KOPT-K1 (cell line): ENCODE measurements around the gene MTSS2.
A peak's percentile ranks its signal among the peaks of the same experiment; 100 is the strongest.

Experiments
- H3K27ac ChIP-seq: fragments of 200-600 bp; sonication (generic); 2 replicates; pipeline ENCODE4 v1.5.1; 2016; ENCODE audit warnings: antibody characterized with exemption, mild to moderate bottlenecking, low read depth, low read length; ENCODE audit not compliant: poor library complexity, severe bottlenecking
- H3K36me3 ChIP-seq: fragments of 200-600 bp; sonication (generic); 2 replicates; pipeline ENCODE4 v1.5.1; 2017; ENCODE audit warnings: antibody characterized with exemption, mild to moderate bottlenecking, low read length, moderate library complexity; ENCODE audit not compliant: insufficient read depth
- H3K9me3 ChIP-seq: fragments of 200-600 bp; sonication (generic); 2 replicates; pipeline ENCODE4 v1.5.1; 2017; ENCODE audit warnings: antibody characterized with exemption, low read length, mild to moderate bottlenecking; ENCODE audit not compliant: insufficient read depth, poor library complexity, severe bottlenecking

MTSS2 gene

GRCh38 chr16:70688246-70688742 is 2.4 kb upstream of the MTSS2 start:
- Histone ChIP-seq H3K27ac (no peak overlapping the region), H3K36me3 (no peaks in the 10 kb centered on the region), H3K9me3 (no peaks in the 10 kb centered on the region)

DNA sequence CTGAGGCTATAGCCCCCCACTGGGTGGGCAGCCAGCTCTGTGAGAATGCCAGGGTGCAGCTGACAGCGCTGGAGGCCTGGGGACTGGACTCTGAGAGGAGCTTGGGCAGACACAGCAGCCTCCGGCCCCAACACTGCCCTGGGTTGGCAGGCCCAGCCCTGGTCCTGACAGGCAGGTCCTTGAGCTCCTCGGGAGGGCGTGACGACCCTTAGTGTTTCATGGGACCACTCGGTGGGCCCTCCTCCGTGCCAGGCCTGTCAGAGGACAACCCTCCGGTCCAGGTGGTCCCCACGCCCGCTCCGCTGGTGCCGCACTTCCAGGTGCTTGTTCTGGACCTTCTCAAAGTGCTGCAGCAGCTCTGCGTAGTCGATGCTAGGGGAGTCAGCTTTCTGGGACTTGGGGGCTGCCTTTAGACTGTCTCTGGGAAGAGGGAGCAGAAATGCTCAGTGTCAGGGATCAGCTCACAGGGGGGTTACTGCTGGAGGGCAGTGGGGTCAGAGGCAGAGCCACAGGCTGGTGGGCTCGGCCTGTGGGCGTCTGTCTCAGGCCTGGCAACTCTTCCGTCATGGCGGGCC is 1.9 kb upstream of the MTSS2 start:
- Histone ChIP-seq H3K27ac (no peak overlapping the region), H3K9me3 (no peaks in the 10 kb centered on the region), H3K36me3 (no peaks in the 10 kb centered on the region)

- H3K27ac ChIP-seq = no peak overlapping the region
Measured at GRCh38 chr16:70687102-70687511, 1.3 kb upstream of the MTSS2 start.

DNA sequence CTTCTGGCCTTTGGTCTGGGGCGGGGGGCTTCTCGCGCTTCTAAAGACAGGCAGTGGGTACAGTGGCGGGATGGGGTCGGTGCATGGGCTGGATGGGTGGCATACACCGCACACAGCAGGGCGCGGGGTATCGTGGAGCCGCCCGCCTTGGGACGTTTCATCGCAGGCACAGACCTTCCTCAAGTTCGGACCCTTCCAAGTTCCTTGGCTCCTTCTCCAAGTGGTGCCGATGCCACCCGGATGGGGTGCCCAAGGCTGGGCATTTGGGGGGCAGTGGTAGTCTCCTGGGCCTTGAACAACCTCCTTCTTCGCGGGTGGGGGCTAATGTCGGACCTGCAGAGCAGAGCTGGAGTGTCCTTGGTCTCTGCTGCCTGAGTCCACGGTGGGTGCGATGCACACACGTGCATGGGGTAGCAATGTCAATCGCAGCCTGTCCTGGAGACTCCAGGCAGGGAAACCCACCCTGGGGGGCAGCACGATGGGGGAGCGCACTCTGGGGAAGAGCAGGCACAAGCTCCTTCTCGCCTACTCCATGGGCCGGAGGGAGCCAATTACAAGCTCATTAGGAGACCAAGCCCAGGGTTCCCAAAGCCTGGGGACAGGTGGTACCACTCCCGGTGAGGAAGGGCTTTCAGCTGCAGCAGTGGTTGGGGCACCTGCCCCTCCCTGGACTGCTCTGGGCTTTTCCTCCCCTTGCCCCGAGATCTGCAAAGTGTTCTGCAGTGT is 686 bp upstream of the MTSS2 start:
- Histone ChIP-seq H3K27ac (no peak overlapping the region), H3K36me3 (no peaks in the 10 kb centered on the region), H3K9me3 (no peaks in the 10 kb centered on the region)

More at GRCh38 chr16:70687102-70687511, 1.3 kb upstream of the MTSS2 start:
- Histone ChIP-seq H3K36me3 (no peaks in the 10 kb centered on the region), H3K9me3 (no peaks in the 10 kb centered on the region)

- H3K27ac ChIP-seq = peak overlapping the region; percentile 23
- H3K36me3 ChIP-seq = no peaks in the 10 kb centered on the region
- no peaks in the 10 kb centered on the region for H3K9me3 ChIP-seq
Measured at GRCh38 chr16:70685061-70685937, 554 bp downstream of the MTSS2 start.

GRCh38 chr16:70684146-70685060 is 1.4 kb downstream of the MTSS2 start:
- H3K9me3 ChIP-seq = no peaks in the 10 kb centered on the region
- H3K36me3 ChIP-seq = no peaks in the 10 kb centered on the region
- H3K27ac ChIP-seq = no peak overlapping the region

- Histone ChIP-seq H3K9me3 (no peaks in the 10 kb centered on the region), H3K27ac (no peak overlapping the region), H3K36me3 (no peaks in the 10 kb centered on the region; the same call in 1 of the 2 replicates)
Measured at GRCh38 chr16:70683146-70683944, 2.5 kb downstream of the MTSS2 start.

DNA sequence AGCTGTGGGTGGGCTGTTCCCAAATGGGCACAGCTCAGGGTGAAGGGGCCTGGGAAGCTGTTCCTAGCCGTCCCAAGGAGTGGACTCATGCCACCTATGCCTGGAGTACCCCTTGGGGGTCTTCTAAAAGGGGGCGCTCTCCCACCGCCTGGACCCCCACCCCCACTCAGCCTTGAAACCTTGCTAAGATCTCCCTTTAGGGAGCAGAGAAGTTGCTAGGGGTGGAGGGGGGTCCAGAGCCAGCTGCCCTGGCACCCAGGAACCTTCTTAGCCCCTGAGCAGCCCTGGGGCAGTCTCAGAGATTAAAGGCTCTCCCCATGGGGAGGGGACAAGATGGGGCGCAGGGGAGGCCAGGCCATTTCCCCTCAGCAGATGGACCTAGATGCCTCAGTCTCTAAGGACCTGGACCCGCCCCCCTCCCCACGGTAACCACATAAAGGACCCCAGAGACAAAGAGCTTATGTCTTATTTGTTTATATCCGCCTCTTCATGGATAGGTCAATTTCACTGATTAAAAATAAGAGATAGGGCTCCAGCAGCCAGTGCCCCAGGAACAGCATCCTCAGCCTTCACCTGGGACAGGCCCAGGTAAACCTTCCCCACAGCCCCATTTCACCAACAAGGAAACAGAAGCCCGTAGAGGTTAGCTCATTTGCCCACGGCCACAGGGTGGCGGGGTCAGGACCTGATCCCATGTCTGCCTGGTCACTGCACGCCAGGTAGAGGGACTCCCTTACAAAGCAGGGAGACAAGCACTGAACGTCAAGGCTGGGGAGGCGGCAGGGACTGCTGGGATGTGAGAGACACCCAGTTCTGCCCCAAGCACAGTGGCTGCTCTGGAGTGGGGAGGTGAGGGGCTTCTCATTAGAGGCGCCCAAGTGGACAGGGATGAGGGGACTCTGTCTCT is 3.4 kb downstream of the MTSS2 start:
- no peak overlapping the region for H3K27ac ChIP-seq
- H3K36me3 ChIP-seq = no peaks in the 10 kb centered on the region; the same call in 1 of the 2 replicates
- H3K9me3 ChIP-seq = no peaks in the 10 kb centered on the region

GRCh38 chr16:70681382-70682238 is 4.2 kb downstream of the MTSS2 start:
- Histone ChIP-seq H3K9me3 (no peaks in the 10 kb centered on the region), H3K27ac (no peak overlapping the region), H3K36me3 (peaks cover 1% of the 10 kb centered on the region; the same call in 1 of the 2 replicates)

DNA sequence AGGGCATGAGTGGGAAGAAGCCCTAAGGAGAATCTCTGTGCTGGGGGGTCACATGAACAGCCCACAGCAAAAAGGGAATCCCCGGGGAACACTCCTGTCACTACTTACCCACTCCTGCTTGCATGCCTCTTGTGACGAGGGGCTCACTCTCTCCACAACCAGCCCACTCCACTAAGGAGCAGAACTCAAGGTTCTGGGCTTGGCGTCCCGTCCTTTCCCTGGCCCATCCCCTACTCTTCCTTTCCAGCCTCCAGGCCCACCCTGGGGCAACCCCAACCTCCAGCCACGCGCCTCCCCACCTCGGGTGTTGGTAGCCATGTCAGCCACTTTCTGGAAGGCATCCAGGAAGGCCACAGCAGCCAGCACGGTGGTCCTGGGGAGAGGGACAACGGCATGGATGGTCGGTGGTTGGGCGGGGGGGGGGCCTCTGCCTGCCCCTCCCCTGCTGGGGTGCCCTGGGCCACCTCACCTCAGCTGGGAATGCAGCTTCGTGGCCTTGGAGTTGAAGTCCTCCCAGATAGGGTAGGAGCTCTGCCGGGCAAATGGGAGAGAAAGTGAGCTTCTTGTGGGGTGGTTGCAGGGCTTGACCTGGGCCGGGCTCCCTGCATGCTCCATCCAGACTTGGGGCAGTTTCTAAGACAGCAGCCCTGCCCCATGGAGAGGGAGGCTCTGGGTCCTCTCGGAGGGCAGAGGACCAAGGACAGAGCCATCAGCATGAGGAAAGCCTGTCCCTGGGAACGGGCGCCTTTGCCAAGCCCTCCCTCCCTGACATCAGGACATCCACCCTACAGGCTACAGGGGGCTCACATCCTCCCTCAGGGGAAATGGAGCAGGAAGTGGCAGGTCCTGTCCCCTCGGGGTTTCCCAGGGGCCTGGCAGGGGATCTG is 5.1 kb downstream of the MTSS2 start:
- Histone ChIP-seq H3K27ac (no peak overlapping the region), H3K9me3 (no peaks in the 10 kb centered on the region), H3K36me3 (peaks cover 9% of the 10 kb centered on the region; the same call in 1 of the 2 replicates)

DNA sequence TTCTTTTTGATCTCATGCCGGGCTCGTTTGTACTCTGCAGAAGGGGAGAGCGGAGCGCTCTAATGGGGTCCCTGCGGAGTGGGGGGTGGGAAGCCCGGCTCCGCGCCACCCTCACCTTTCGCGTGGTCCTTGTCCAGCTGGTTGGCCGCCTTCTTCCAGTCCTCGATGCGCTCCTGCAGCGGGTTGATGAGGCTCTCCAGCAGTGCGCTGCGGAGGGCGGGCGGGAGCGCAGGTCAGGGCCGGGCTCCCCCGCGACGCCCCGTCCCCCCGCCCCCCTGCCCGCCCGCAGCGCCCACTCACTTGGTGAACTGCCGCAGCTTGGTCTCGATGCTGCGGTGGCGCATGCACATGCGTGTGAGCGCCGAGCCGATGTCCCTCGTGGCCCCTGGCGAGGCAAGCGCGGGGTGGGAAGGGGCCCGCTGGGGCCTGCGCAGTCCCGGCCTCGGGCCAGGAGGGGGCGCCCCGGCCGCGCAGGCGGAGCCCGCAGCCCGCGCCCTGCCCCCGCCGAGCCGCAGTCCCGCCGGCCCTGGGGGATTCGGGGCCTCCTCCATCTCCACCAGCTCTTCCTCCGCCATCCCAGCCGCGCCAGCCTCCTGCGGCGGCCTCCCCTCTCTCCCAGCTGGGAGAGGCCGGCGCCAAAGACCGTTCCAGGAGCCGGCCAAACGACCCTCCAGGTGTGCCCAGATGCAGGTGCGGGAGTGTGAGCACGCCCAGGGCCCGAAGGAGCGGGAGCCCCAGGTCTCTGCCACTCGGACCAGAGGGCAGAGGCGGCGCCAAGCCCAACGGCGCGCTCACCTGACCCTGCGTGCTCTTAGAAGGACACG is 6.0 kb downstream of the MTSS2 start:
- peaks cover 10% of the 10 kb centered on the region; the same call in 1 of the 2 replicates for H3K36me3 ChIP-seq
- no peaks in the 10 kb centered on the region for H3K9me3 ChIP-seq
- H3K27ac ChIP-seq = no peak overlapping the region
